ENCODE measurements around the gene TIMP2.
"Not testable (repeated sequence)": the region's sequence is repeated elsewhere in the genome, so short reads cannot be mapped to it uniquely, and the experiment has no call there.

TIMP2 gene

GRCh38 chr17:78954684-78955083 is 29.5 kb upstream of the TIMP2 start:
- DNase-seq, result no peak

GRCh38 chr17:78953356-78954350 is 28.5 kb upstream of the TIMP2 start:
- DNase-seq, result no peak

- DNase-seq, result no peak
These were observed 27.5 kb upstream of the TIMP2 start for GRCh38 chr17:78952706-78953105.

- DNase-seq, result no peak
These were observed 26.9 kb upstream of the TIMP2 start for GRCh38 chr17:78951967-78952551.

GRCh38 chr17:78950870-78951269 is 25.7 kb upstream of the TIMP2 start:
- no peak for DNase-seq

- DNase-seq, result no peak
These were observed 22.3 kb upstream of the TIMP2 start for GRCh38 chr17:78947235-78948149.

GRCh38 chr17:78946631-78947030 is 21.4 kb upstream of the TIMP2 start:
- no peak for DNase-seq

GRCh38 chr17:78946131-78946530 is 20.9 kb upstream of the TIMP2 start:
- DNase-seq, result no peak

GRCh38 chr17:78945455-78945854 is 20.3 kb upstream of the TIMP2 start:
- not testable (repeated sequence) for DNase-seq

- no peak for DNase-seq
These were observed 19.8 kb upstream of the TIMP2 start for GRCh38 chr17:78944956-78945355.

- no peak for DNase-seq
These were observed 18.8 kb upstream of the TIMP2 start for GRCh38 chr17:78944026-78944425.

- no peak for DNase-seq
These were observed 15.5 kb upstream of the TIMP2 start for GRCh38 chr17:78940708-78941107.

GRCh38 chr17:78940258-78940657 is 15.1 kb upstream of the TIMP2 start:
- DNase-seq, result no peak

- DNase-seq, result no peak
These were observed 14.4 kb upstream of the TIMP2 start for GRCh38 chr17:78939615-78940014.

GRCh38 chr17:78937561-78937960 is 12.4 kb upstream of the TIMP2 start:
- no peak for DNase-seq

GRCh38 chr17:78935419-78936323 is 10.5 kb upstream of the TIMP2 start:
- DNase-seq, result no peak

GRCh38 chr17:78934681-78935418 is 9.7 kb upstream of the TIMP2 start:
- DNase-seq, result no peak

- no peak for DNase-seq
These were observed 8.9 kb upstream of the TIMP2 start for GRCh38 chr17:78933959-78934568.

GRCh38 chr17:78933025-78933958 is 8.1 kb upstream of the TIMP2 start:
- DNase-seq, result peak; percentile 54 to 69

Data from activated CD4-positive, alpha-beta T cell treated with anti-CD3 and anti-CD28 coated beads, Interleukin-2, amount 50 U/mL, for 48 hours (primary cell).